Fibroblast of the conjunctiva (primary cell): ENCODE results near the gene TXLNG.
"Not testable (repeated sequence)": the region's sequence is repeated elsewhere in the genome, so short reads cannot be mapped to it uniquely, and the experiment has no call there.

Source experiments
- DNase-seq: peaks from one replicate; pipeline ENCODE4 v3.0.0-alpha.2; 2010; ENCODE audit warnings: low read depth

The TXLNG gene

GRCh38 chrX:16839219-16839851 lies 53.1 kb downstream of the TXLNG start:
- no peak for DNase-seq

- DNase-seq: peak; percentile 82
Measured at GRCh38 chrX:16839852-16840460, 53.7 kb downstream of the TXLNG start.

GRCh38 chrX:16842684-16843083 lies 56.4 kb downstream of the TXLNG start:
- no peak for DNase-seq

GRCh38 chrX:16843208-16843909 lies 57.1 kb downstream of the TXLNG start:
- DNase-seq: no peak

DNA sequence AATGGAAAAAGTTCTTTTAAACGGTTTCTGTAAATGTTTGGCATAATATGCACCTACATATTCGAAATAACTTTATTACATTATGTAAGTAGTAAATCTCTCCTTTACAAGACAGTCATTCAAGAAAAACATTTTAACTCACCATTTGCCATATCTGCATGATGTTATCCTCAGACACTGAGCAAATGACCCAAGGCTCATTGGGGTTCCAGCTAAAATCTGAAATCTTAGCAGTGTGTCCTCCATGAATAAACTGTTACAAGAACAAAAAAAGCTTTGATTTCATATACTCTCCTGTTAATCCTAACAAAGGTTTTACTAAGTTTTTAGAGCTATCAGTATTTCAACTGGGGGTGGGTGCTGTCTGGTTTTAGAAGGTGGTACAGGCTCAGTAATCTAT lies 59.4 kb downstream of the TXLNG start:
- no peak for DNase-seq

GRCh38 chrX:16848541-16848940 lies 62.3 kb downstream of the TXLNG start:
- DNase-seq: no peak

DNA sequence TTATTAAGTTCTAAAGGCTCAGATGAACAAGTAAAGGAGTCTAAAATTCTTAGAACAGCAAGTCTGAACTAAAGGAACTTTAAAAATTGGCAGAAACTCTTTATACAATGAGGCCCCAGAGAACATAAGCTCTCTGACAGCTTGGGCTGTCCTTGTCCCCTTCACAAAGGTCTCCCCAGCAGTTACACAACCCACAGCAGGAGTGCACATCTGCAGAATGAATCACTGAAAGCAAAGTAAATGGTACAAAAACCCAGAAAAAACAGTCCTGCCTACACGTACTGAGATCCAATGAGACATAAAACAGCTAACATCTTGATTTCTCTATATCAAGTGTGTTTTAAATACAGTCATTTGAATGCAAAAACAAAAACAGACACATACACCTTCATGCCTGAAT lies 65.2 kb downstream of the TXLNG start:
- no peak for DNase-seq

GRCh38 chrX:16851827-16852226 lies 65.6 kb downstream of the TXLNG start:
- no peak for DNase-seq

- no peak for DNase-seq
Measured at GRCh38 chrX:16852617-16853179, 66.4 kb downstream of the TXLNG start.

DNA sequence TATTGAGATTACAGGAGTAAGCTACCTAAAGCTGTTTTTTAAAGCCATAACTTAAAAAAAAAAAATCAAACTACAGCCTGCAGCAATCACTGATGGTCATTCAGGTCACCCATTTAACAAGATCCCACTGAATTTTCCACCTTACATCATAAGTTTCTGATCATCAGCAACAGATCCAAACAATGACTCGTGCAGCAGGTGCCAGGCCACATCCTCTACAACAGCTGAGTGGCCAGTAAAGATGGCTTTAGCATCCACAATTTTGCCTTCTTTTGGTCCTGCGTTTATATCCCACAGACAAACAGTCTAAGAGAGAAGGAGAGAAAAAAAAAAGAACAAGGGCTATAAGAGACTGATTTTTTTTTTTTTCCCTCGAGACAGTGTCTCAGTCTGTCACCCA lies 67.3 kb downstream of the TXLNG start:
- no peak for DNase-seq

DNA sequence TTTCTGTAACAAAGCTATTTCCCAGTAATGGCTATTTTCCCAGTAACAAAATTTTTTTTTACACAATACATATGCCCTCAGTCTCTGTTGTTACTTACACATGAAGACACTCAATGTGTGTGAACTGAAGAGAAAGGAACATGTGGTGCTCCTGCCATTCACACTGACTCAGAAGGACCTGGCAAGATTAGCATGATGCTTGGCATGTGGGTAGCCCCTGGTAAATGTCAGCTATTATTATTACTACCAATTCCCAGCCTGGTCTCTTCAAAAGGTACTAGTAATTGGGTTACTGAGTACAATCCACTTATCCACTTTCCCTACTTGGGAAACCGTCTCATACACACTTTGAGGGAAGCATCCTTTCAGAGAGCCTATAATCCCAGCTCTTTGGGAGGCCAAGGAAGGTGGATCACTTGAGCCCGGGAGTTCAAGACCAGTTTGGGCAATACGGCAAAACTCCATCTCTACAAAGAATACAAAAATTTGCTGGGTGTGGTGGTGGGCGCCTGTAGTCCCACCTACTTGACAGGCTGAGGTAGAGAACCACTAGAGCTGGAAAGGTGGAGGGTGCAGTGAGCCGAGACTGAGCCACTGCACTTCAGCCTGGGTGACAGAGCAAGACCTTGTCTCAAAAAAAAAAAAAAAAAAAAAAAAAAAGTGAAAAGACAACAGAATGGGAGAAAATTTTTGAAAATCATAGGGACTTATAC lies 69.3 kb downstream of the TXLNG start:
- no peak for DNase-seq

DNA sequence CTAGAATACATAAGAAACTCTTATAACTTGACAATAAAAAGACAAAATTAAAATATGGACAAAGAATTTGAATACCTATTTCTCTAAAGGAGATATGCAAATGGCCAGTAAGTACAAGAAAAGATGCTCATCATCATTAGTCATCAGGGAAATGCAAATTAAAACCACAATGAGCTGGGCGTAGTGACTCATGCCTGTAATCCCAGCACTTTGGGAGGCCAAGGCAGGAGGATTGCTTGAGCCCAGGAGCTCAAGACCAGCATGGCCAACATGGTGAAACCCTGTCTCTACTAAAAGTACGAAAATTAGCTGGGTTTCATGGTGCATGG lies 69.8 kb downstream of the TXLNG start:
- not testable (repeated sequence) for DNase-seq

GRCh38 chrX:16856744-16857143 lies 70.5 kb downstream of the TXLNG start:
- DNase-seq: no peak

DNA sequence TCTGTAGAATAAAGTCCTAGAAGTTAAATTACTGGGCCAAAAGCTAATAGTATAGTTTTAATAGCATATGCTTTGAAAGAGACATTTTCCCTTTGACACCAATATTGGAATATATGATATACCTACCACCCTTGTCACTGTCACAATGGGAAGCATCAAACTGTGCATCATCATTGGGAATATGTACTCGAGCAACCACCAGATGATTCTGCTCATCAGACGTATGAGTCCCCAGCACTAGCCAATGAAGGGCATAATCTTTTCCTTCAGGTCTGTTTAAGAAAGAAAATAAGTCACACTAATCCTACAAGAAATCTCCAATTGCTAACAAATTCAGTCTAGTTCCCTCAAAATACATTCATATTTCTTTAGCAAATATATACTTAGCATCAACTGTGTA lies 76.6 kb downstream of the TXLNG start:
- no peak for DNase-seq

- no peak for DNase-seq
Measured at GRCh38 chrX:16867947-16868346, 81.7 kb downstream of the TXLNG start.

DNA sequence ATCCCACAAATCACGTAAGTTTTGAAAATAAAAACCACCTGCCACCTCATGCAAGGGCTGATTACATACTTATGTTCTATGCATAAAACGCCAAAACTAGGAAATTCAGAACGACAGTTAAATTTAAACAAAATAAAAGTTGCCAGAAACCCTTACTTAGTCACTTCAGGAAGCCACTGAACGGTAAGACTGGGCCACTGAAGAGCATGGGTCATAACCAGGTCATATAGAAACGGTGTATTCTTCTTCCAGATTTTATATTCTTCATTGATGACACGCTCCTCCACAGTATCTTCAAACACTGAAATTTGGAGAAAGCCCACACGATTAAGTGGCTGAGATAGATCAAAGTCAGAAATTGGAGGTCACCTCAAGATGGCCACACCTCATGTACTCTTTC lies 82.7 kb downstream of the TXLNG start:
- DNase-seq: no peak

- no peak for DNase-seq
Measured at GRCh38 chrX:16869393-16870094, 83.3 kb downstream of the TXLNG start.

DNA sequence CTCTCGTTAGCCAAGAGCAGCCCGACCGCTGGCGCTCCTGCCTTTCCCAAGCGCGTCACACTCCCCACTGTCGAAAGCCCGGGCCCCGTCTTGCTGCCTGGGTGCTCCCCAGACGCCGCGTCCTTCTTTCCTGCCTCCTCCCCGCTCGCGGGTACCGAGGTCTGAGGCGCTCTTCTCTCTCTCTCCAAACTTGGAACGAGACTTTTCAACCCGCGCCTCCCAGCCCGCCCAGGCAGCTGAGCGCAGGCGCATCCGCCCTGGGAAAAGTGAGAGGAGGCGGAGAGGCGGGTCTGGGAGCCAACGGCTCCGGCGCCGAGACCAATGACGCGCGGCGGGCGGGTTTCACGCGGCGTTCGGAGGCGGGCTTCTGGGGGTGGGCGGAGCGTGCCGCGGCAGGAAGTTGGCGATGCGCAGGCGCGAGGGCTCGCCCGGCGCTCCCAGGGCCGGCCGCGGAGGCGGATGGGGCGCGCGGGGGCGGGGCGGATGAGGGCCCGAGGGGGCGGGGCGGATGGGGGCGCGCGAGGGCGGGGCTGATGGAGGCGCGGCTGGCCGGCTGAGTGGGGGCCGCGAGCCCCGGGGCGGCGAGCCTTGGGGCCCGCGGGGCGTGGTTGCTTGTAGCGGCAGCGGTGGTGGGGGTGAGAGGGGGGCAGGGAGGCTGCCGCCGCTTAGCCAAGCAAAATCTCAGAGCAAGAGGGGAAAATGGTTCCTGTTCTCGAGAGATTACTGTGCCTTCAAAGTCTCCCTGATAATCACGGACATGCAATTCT lies 84.0 kb downstream of the TXLNG start, which contains the start of gene RBBP7:
RBBP7 (minus strand) TSS at position 268 of the 767 bp plus-strand sequence. CDS start 309 bp downstream, outside the sequence.
- DNase-seq: peak; percentile 86

DNA sequence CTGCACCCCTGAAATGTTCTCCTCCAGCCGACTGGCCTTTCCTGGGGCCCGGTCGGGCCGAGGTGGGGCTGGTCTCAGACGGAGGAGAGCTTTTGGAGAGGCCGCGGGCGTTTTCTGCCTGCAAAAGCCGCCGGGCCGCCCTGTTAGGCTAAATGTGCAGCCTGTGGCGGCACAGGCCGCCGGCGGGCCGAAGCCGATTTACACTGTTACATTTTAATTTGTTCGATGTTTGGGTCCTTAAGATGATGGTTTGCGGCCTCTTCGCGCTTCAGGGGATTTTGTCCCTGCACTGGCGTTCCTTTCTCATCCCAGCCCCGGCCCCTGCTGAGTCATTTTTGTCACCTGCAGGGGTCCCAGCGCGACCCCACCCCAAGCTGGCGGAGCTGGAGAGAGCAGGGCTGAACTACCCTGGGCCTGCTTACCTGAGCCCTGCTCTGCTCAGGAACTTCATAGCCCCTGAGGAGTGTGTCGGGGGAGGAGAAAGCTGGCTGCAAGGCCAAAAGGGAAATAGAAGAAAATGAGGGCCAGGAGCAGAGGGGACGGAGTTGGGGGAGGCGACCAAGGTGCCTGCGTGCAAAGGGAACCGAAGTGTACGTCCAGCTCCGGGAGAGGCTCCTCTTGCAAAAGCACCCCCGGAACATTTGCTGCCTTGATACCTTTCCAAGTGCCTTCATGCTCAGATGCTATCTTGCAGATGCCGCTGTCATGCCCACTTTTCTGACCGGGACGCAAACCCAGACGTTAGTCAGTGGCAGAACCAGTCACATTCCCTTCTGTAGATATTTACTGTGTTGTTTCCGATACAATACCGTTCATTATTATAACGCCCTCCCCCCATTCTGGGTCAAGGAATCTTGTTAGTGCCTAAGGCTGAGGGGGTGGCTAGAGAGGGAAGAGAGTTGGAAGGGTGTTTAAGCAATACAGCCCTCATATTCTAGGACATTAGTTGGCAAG lies 84.9 kb downstream of the TXLNG start:
- no peak for DNase-seq

DNA sequence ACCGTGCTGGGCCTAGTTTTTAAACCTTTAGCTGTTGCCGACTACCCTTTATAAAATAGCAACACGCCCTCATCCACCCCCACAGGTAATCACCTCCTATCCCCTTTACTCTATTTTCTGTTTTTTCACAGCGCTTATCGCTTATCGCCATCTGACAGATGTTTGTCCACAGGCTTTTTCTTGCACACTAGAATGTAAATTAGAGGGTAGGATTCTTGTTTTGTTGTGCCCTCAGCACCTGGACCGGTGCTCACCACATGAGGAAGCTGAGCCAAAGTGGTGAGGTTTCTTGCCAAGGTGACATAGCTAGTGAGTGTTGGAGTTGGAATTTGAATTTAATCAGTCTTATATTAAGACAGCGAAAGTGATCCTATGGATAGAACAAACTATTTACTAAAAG lies 86.8 kb downstream of the TXLNG start:
- DNase-seq: no peak
